GM12878 (cell line): ENCODE results near the gene GALNT18. TPM values are rescaled to one million over a fixed set of nuclear protein-coding genes. Genes with fewer than 3 reads are reported as not detected.

Experiments used
- ATAC-seq: fragments of 200-7000 bp; cut with Tn5 transposase; 3 replicates; pipeline ENCODE4 v1.9.1; 2020; ENCODE audit warnings: mild to moderate bottlenecking, moderate library complexity
- BruUV-seq: library from RNA; stranded (reverse); fragments of 400-500 nt; replicated peaks from 2 replicates; lab custom pipeline; 2021; lab: Mats Ljungman, UMichigan
- CTCF ChIA-PET: fragments of 300-600 bp; sonication (Branson Sonifier 250); formaldehyde crosslinking; extraction: SDS; loops from one replicate; lab custom pipeline; 2021; ENCODE audit warnings: inconsistent platforms; lab: Yijun Ruan, JAX
- POLR2A ChIA-PET: fragments of 350-600 bp; formaldehyde crosslinking; extraction: SDS; loops from one replicate; lab custom pipeline; 2021; ENCODE audit warnings: inconsistent platforms; lab: Charles Lee
- RAD21 ChIA-PET: fragments of 300-600 bp; sonication (Branson Sonifier 250); formaldehyde crosslinking; loops from one replicate; lab custom pipeline; 2023; ENCODE audit warnings: antibody characterized with exemption; ENCODE audit not compliant: unreplicated experiment; lab: Charles Lee
- SMC1A ChIA-PET: fragments of 300-600 bp; sonication (Branson Sonifier 250); formaldehyde crosslinking; loops from one replicate; lab custom pipeline; 2023; ENCODE audit not compliant: unreplicated experiment, uncharacterized antibody; lab: Charles Lee
- DNase-seq: peaks from one replicate; pipeline ENCODE4 v3.0.0-alpha.2; 2011; ENCODE audit warnings: low read depth, low spot score
- FAIRE-seq: peaks from 3 replicates; lab custom pipeline; 2011; peaks lifted over from hg19 to GRCh38; lab: Jason Lieb, UNC
- H2AFZ ChIP-seq: 2 replicates; pipeline ENCODE4 v1.6.0; 2011; ENCODE audit warnings: low read depth, low read length, control low read depth; ENCODE audit not compliant: control insufficient read depth
- H3K27ac ChIP-seq: 2 replicates; pipeline ENCODE4 v1.5.1; 2011; ENCODE audit warnings: control low read depth; ENCODE audit not compliant: control insufficient read depth, insufficient read depth
- H3K27me3 ChIP-seq, 2 experiments: replicated peaks in 1 of 2; 2 replicates each; pipeline versions ENCODE4 v1.6.0 to v1.6.1; 2011; ENCODE audit warnings: low read length in 1 of 2; ENCODE audit not compliant: control insufficient read depth in 2 of 2, insufficient read depth in 2 of 2
- H3K36me3 ChIP-seq, 2 experiments: 2 replicates each; pipeline ENCODE4 v1.5.1; 2011; ENCODE audit warnings: low read length in 1 of 2; ENCODE audit not compliant: control insufficient read depth in 2 of 2, insufficient read depth in 2 of 2
- H3K4me1 ChIP-seq: 2 replicates; pipeline ENCODE4 v1.6.1; 2011; ENCODE audit warnings: mild to moderate bottlenecking, low read length, moderate library complexity, mixed read lengths; ENCODE audit not compliant: control insufficient read depth, insufficient read depth
- H3K4me2 ChIP-seq: 2 replicates; pipeline ENCODE4 v1.6.0; 2011; ENCODE audit warnings: control low read depth; ENCODE audit not compliant: control insufficient read depth, insufficient read depth
- H3K4me3 ChIP-seq: fragments of 200-600 bp; sonication (generic); 2 replicates; pipeline ENCODE4 v1.5.1; 2016
- H3K79me2 ChIP-seq: 2 replicates; pipeline ENCODE4 v1.6.0; 2011; ENCODE audit warnings: low read length; ENCODE audit not compliant: control insufficient read depth, insufficient read depth
- H3K9ac ChIP-seq: 2 replicates; pipeline ENCODE4 v1.8.0; 2011; ENCODE audit warnings: low read length, control low read depth, mixed read lengths; ENCODE audit not compliant: control insufficient read depth, insufficient read depth
- H3K9me3 ChIP-seq: replicated peaks from 3 replicates; pipeline ENCODE4 v1.5.1; 2011; ENCODE audit warnings: mild to moderate bottlenecking, low read length; ENCODE audit not compliant: control insufficient read depth, insufficient read depth
- H4K20me1 ChIP-seq: 2 replicates; pipeline ENCODE4 v1.6.0; 2011; ENCODE audit not compliant: control insufficient read depth, insufficient read depth
- BCL11A ChIP-seq: IDR thresholded peaks from 2 replicates; pipeline ENCODE4 v1.6.1; 2011; ENCODE audit warnings: low read depth, low read length
- BMI1 ChIP-seq: fragments of 450-650 bp; IDR thresholded peaks from 2 replicates; pipeline ENCODE4 v1.6.1; 2016; ENCODE audit warnings: mild to moderate bottlenecking, moderate library complexity, borderline replicate concordance
- CTCF ChIP-seq, 3 experiments: IDR thresholded peaks in 2 of 3; conservative IDR thresholded peaks in 1 of 3; 2 replicates each; pipeline ENCODE4 v1.5.1; 2011; ENCODE audit warnings: low read depth in 3 of 3, low read length in 3 of 3, mild to moderate bottlenecking in 3 of 3, control low read depth in 2 of 3, moderate library complexity in 2 of 3, inconsistent platforms in 1 of 3, mixed read lengths in 1 of 3; ENCODE audit not compliant: control insufficient read depth in 2 of 3, insufficient read depth in 1 of 3; ENCODE audit errors: extremely low read depth in 1 of 3
- E2F4 ChIP-seq: IDR thresholded peaks from 2 replicates; pipeline ENCODE4 v1.6.1; 2012; ENCODE audit warnings: low read depth, low read length, improper control_type of control experiment
- EP300 ChIP-seq, 2 experiments: fragments of 150-350 bp in 1 of 2; IDR thresholded peaks; 2 replicates each; pipeline ENCODE4 v1.6.1; 2011 to 2012; ENCODE audit warnings: low read depth in 2 of 2, low read length in 2 of 2, borderline replicate concordance in 1 of 2, improper control_type of control experiment in 1 of 2, inconsistent platforms in 1 of 2; ENCODE audit not compliant: control insufficient read depth in 1 of 2
- ESRRA ChIP-seq: IDR thresholded peaks from 2 replicates; pipeline ENCODE4 v1.6.1; 2012; ENCODE audit warnings: mild to moderate bottlenecking, low read length, improper control_type of control experiment
- HDGF ChIP-seq: fragments of 450-650 bp; IDR thresholded peaks from 2 replicates; pipeline ENCODE4 v1.6.1; 2016; ENCODE audit warnings: antibody characterized with exemption
- JUNB ChIP-seq: IDR thresholded peaks from 2 replicates; pipeline ENCODE4 v1.6.1; 2016; ENCODE audit warnings: antibody characterized with exemption, mild to moderate bottlenecking
- JUND ChIP-seq: IDR thresholded peaks from 2 replicates; pipeline ENCODE4 v1.6.1; 2012; ENCODE audit warnings: low read depth, mild to moderate bottlenecking, low read length, improper control_type of control experiment, moderate library complexity
- MEF2B ChIP-seq: fragments of 450-650 bp; IDR thresholded peaks from 2 replicates; pipeline ENCODE4 v1.6.1; 2018; ENCODE audit warnings: mild to moderate bottlenecking, moderate library complexity; ENCODE audit not compliant: partially characterized antibody, poor library complexity, severe bottlenecking
- MTA2 ChIP-seq: fragments of 450-650 bp; IDR thresholded peaks from 2 replicates; pipeline ENCODE4 v1.6.1; 2016; ENCODE audit warnings: low read depth, mild to moderate bottlenecking, moderate library complexity
- NBN ChIP-seq: fragments of 450-650 bp; IDR thresholded peaks from 2 replicates; pipeline ENCODE4 v1.6.1; 2016
- NFXL1 ChIP-seq: fragments of 450-650 bp; IDR thresholded peaks from 2 replicates; pipeline ENCODE4 v1.6.1; 2017; ENCODE audit warnings: antibody characterized with exemption, mild to moderate bottlenecking, borderline replicate concordance
- SREBF2 ChIP-seq: IDR thresholded peaks from 2 replicates; pipeline ENCODE4 v1.6.1; 2012; ENCODE audit warnings: mild to moderate bottlenecking, low read length
- WGBS: methylation state at CpG from one replicate; pipeline ENCODE4 v1.1.6; 2016; ENCODE audit warnings: low lambda C conversion rate; ENCODE audit not compliant: insufficient replicate concordance, insufficient coverage; ENCODE audit errors: missing lambda C conversion rate; 5-methylcytosine and 5-hydroxymethylcytosine counted together
- in situ Hi-C: fragments of 300-500 bp; cut with MboI; formaldehyde crosslinking; loops from 9 replicates; pipeline ENCODE4 v1.14.3; 2018; ENCODE audit warnings: mixed read lengths
- intact Hi-C: fragments of 100-400 bp; cut with micrococcal nuclease; formaldehyde crosslinking; loops from one replicate; pipeline ENCODE4 v1.14.2; 2022; ENCODE audit not compliant: unreplicated experiment
- polyA plus RNA-seq, 11 experiments: library from polyadenylated mRNA; depleted of rRNA in 4 of 11; unstranded in 6 of 11; stranded (reverse) in 5 of 11; fragments of >200 nt; fragmentation: Nextera tagmentation in 4 of 11; fragmentation: Illumina TruSeq in 1 of 11; extraction: Ambion mirVana in 4 of 11; extraction: Trizol in 1 of 11; gene quantifications; 1 replicate in 1 of 11; 2 replicates in 10 of 11; pipeline versions ENCODE4 v1.2.1 to v1.2.3, GENCODE V29; 2011 to 2016; ENCODE audit warnings: inconsistent platforms in 2 of 11, missing spikeins in 2 of 11, low read depth in 1 of 11
- total RNA-seq, 4 experiments: library from RNA; depleted of rRNA in 3 of 4; stranded (reverse); fragments of >200 nt in 3 of 4; fragmentation: Illumina TruSeq in 1 of 4; extraction: Trizol in 1 of 4; gene quantifications; 2 replicates each; pipeline versions ENCODE4 v1.2.1 to v1.2.3, GENCODE V29; 2013 to 2021

Gene GALNT18
- total and polyA plus RNA-seq, 10 of the 15 experiments (the other 5 are each of a cell fraction or from before 2014, with no cell fraction given), result 1.2 to 14.2 (median 6.3) TPM

- Histone ChIP-seq H3K27me3 (peaks cover 0 to 7% of the 10 kb centered on the region in 2 experiments; a peak in 2 of 4 replicates), H3K27ac (no peak overlapping the region), H4K20me1 (no peaks in the 10 kb centered on the region), H3K9me3 (no peaks in the 10 kb centered on the region), H3K4me3 (no peak overlapping the region), H3K9ac (no peak overlapping the region), H3K79me2 (no peaks in the 10 kb centered on the region), H3K36me3 (no peaks in the 10 kb centered on the region), H2AFZ (no peak overlapping the region), H3K4me1 (peaks cover 3% of the 10 kb centered on the region; the same call in 1 of the 2 replicates), H3K4me2 (no peak overlapping the region)
- SMC1A ChIA-PET, result interaction anchor here (1.4 kb wide), 1 partner anchor 40 kb away, joined by 5 read pairs; the partner anchor contains the start of gene GALNT18
- TF ChIP-seq ESRRA (no peak), SREBF2 (no peak), BMI1 (no peak), MEF2B (no peak), E2F4 (no peak), EP300 (IDR thresholded peaks at IDR 0.05; ENCODE audit: borderline replicate concordance in 1 of 2, control insufficient read depth in 1 of 2, low read depth in 2 of 2, low read length in 2 of 2) (no peak), CTCF (IDR thresholded peaks at IDR 0.05 in 2 of 3, conservative IDR thresholded peaks at IDR 0.05 in 1 of 3; ENCODE audit: control insufficient read depth in 2 of 3, extremely low read depth in 1 of 3, insufficient read depth in 1 of 3, low read depth in 3 of 3, low read length in 3 of 3) (no peak), JUNB (no peak), NBN (no peak), MTA2 (no peak), NFXL1 (no peak), BCL11A (no peak), JUND (no peak), HDGF (no peak)
- no TSS peak for BruUV-seq
- FAIRE-seq, result no peak
- WGBS, result 42% methylated on average over 9 of the region's 9 CpGs
- CTCF ChIA-PET, result interaction anchor here (2.5 kb wide), 1 partner anchor 41 kb away, joined by 8 read pairs; no protein-coding TSS in a partner anchor
- in situ Hi-C loops (no loop called here), intact Hi-C loops (no loop called here)
- no peak for ATAC-seq
- DNase-seq, result no peak
- POLR2A ChIA-PET, result interaction anchor here (1.5 kb wide), 1 partner anchor 40 kb away, joined by 4 read pairs; the partner anchor contains the start of gene GALNT18
- RAD21 ChIA-PET, result interaction anchor here (1.7 to 2.3 kb wide), 2 partner anchors 8 to 40 kb away, joined by 7 to 8 read pairs; partner anchors contain the start of gene GALNT18
These were observed 39.7 kb upstream of the GALNT18 start for GRCh38 chr11:11661326-11662040.
